HEK293 (cell line): ENCODE data around the gene SPATA2L.
"Not testable (repeated sequence)": the region's sequence is repeated elsewhere in the genome, so short reads cannot be mapped to it uniquely, and the experiment has no call there.

ENCODE experiments used
- CTCF ChIA-PET: fragments of 350-600 bp; formaldehyde crosslinking; extraction: SDS; loops from one replicate; lab custom pipeline; 2021; ENCODE audit warnings: antibody characterized with exemption; lab: Yijun Ruan, JAX
- POLR2A ChIA-PET: fragments of 300-600 bp; formaldehyde crosslinking; extraction: SDS; loops from one replicate; lab custom pipeline; 2020; ENCODE audit warnings: antibody characterized with exemption, inconsistent platforms; lab: Yijun Ruan, JAX
- H3K27ac ChIP-seq: fragments of 200-500 bp; sonication (Bioruptor generic); 2 replicates; pipeline ENCODE4 v1.5.1; 2014; ENCODE audit warnings: low read depth, low read length, control low read depth, inconsistent platforms; ENCODE audit errors: extremely low read depth
- H3K36me3 ChIP-seq, 2 experiments: fragments of 200-500 bp in 1 of 2; sonication (Bioruptor generic) in 1 of 2; 1 replicate in 1 of 2; 2 replicates in 1 of 2; pipeline ENCODE4 v1.5.1; 2014 to 2017; ENCODE audit warnings: inconsistent platforms in 2 of 2, low read length in 2 of 2; ENCODE audit not compliant: control insufficient read depth in 2 of 2, insufficient read depth in 1 of 2
- H3K4me1 ChIP-seq: fragments of 200-500 bp; sonication (Bioruptor generic); 2 replicates; pipeline ENCODE4 v1.5.1; 2014; ENCODE audit warnings: mild to moderate bottlenecking, low read length, inconsistent platforms; ENCODE audit not compliant: control insufficient read depth, insufficient read depth
- H3K4me3 ChIP-seq: 2 replicates; pipeline ENCODE4 v1.5.1; 2011; ENCODE audit warnings: low read depth, mild to moderate bottlenecking, control low read depth, low read length, moderate library complexity
- H3K9me3 ChIP-seq: fragments of 200-500 bp; sonication (Bioruptor generic); 2 replicates; pipeline ENCODE4 v1.5.1; 2014; ENCODE audit warnings: low read depth, low read length, inconsistent platforms; ENCODE audit not compliant: control insufficient read depth, insufficient read depth
- AEBP2 ChIP-seq: fragments of 450-650 bp; formaldehyde crosslinking; IDR thresholded peaks from 2 replicates; pipeline ENCODE4 v1.5.1; 2016; ENCODE audit warnings: missing biosample characterization, missing genetic modification characterization, borderline replicate concordance
- GLIS1 ChIP-seq: fragments of 450-650 bp; formaldehyde crosslinking; IDR thresholded peaks from 2 replicates; pipeline ENCODE4 v1.5.1; 2016; ENCODE audit warnings: missing biosample characterization, missing genetic modification characterization
- GLIS2 ChIP-seq: fragments of 450-650 bp; formaldehyde crosslinking; IDR thresholded peaks from 2 replicates; pipeline ENCODE4 v1.5.1; 2016; ENCODE audit warnings: missing biosample characterization, missing genetic modification characterization
- HIC1 ChIP-seq: fragments of 450-650 bp; formaldehyde crosslinking; IDR thresholded peaks from 2 replicates; pipeline ENCODE4 v1.5.1; 2016; ENCODE audit warnings: missing biosample characterization, missing genetic modification characterization
- KLF1 ChIP-seq: fragments of 450-650 bp; formaldehyde crosslinking; IDR thresholded peaks from 2 replicates; pipeline ENCODE4 v1.5.1; 2016; ENCODE audit warnings: missing biosample characterization, missing genetic modification characterization
- SCRT1 ChIP-seq: fragments of 450-650 bp; formaldehyde crosslinking; IDR thresholded peaks from 2 replicates; pipeline ENCODE4 v1.5.1; 2016; ENCODE audit warnings: missing biosample characterization, missing genetic modification characterization, borderline replicate concordance
- SCRT2 ChIP-seq: fragments of 450-650 bp; formaldehyde crosslinking; IDR thresholded peaks from 2 replicates; pipeline ENCODE4 v1.5.1; 2016; ENCODE audit warnings: missing biosample characterization, missing genetic modification characterization
- ZBTB48 ChIP-seq: fragments of 450-650 bp; formaldehyde crosslinking; IDR thresholded peaks from 2 replicates; pipeline ENCODE4 v1.5.1; 2016; ENCODE audit warnings: missing biosample characterization, missing genetic modification characterization
- ZFP3 ChIP-seq: fragments of 450-650 bp; formaldehyde crosslinking; IDR thresholded peaks from 2 replicates; pipeline ENCODE4 v1.5.1; 2016; ENCODE audit warnings: low read depth, missing biosample characterization, missing genetic modification characterization
- ZFP41 ChIP-seq: fragments of 450-650 bp; formaldehyde crosslinking; IDR thresholded peaks from 2 replicates; pipeline ENCODE4 v1.5.1; 2016; ENCODE audit warnings: missing biosample characterization, missing genetic modification characterization, borderline replicate concordance
- ZIC2 ChIP-seq: fragments of 450-650 bp; formaldehyde crosslinking; IDR thresholded peaks from 2 replicates; pipeline ENCODE4 v1.5.1; 2016; ENCODE audit warnings: missing biosample characterization, missing genetic modification characterization
- ZNF138 ChIP-seq: fragments of 450-650 bp; formaldehyde crosslinking; IDR thresholded peaks from 2 replicates; pipeline ENCODE4 v1.5.1; 2016; ENCODE audit warnings: missing biosample characterization, missing genetic modification characterization, borderline replicate concordance
- ZNF830 ChIP-seq: fragments of 450-650 bp; IDR thresholded peaks from 2 replicates; pipeline ENCODE4 v1.5.0; 2018; ENCODE audit warnings: missing biosample characterization, missing genetic modification characterization, low read depth, mild to moderate bottlenecking, moderate library complexity

Gene SPATA2L

DNA sequence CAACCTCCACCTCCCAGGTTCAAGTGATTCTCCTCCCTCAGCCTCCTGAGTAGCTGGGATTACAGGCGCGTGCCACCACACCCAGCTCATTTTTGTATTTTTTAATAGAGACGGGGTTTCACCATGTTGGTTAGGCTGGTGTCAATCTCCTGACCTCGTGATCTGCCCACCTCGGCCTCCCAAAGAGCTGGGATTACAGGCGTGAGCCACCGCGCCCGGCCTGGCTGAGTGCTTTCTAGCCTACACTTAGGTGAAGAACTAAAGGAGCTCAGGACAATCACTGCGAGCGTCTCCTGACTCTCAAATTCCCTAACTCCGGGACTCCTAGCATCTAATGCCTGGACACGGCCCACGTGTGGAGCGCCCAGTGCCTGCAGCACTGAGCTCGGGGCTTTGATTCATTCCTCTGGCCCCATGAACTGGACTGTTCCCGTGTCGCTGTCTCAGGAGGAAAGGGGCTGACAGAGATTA, 1.8 kb downstream of the SPATA2L start:
- CTCF ChIA-PET = interaction anchor here (0.6 to 2.2 kb wide), 9 partner anchors 10 to 321 kb away, joined by 3 to 12 read pairs (median 3); partner anchors contain the start of gene VPS9D1
- H3K4me3 ChIP-seq, H3K9me3 ChIP-seq, H3K27ac ChIP-seq, H3K4me1 ChIP-seq: not testable (repeated sequence)
- POLR2A ChIA-PET = interaction anchor here (0.7 to 2.5 kb wide), 12 partner anchors 9 to 222 kb away, joined by 3 to 17 read pairs (median 4); partner anchors contain the start of genes CDK10, SPG7, TCF25 and VPS9D1
- H3K36me3 ChIP-seq = peaks cover 0 to 40% of the 10 kb centered on the region in 2 experiments; a peak in 2 of 3 replicates
- 0 out of 2 replicates have a peak, but pooled peaks have one; percentile 6 for TF ChIP-seq ZNF138 (tag by site-specific recombination)

DNA sequence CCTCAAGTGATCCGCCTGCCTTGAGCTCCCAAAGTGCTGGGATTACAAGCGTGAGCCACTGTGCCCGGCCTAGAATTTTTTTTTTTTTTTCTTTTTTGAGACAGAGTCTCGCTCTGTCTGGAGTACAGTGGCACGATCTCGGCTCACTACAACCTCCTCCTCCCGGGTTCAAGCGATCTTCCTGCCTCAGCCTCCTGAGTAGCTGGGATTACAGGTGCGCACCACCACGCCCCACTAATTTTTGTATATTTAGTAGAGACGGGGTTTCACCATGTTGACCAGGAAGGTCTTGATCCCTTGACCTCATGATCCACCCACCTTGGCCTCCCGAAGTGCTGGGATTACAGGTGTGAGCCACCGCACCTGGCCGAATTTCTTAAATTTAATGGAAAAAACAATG, 2.8 kb downstream of the SPATA2L start:
- POLR2A ChIA-PET = interaction anchor here (1.0 to 2.1 kb wide), 2 partner anchors 12 to 175 kb away, joined by 5 to 12 read pairs; partner anchors contain the start of genes CDK10 and TCF25
- not testable (repeated sequence) for H3K9me3 ChIP-seq, H3K4me1 ChIP-seq, H3K4me3 ChIP-seq, H3K27ac ChIP-seq
- peaks cover 0 to 48% of the 10 kb centered on the region in 2 experiments; a peak in 2 of 3 replicates for H3K36me3 ChIP-seq
- CTCF ChIA-PET = interaction anchor here (0.8 to 2.2 kb wide), 5 partner anchors 9 to 212 kb away, joined by 3 to 12 read pairs (median 4); no protein-coding TSS in a partner anchor

DNA sequence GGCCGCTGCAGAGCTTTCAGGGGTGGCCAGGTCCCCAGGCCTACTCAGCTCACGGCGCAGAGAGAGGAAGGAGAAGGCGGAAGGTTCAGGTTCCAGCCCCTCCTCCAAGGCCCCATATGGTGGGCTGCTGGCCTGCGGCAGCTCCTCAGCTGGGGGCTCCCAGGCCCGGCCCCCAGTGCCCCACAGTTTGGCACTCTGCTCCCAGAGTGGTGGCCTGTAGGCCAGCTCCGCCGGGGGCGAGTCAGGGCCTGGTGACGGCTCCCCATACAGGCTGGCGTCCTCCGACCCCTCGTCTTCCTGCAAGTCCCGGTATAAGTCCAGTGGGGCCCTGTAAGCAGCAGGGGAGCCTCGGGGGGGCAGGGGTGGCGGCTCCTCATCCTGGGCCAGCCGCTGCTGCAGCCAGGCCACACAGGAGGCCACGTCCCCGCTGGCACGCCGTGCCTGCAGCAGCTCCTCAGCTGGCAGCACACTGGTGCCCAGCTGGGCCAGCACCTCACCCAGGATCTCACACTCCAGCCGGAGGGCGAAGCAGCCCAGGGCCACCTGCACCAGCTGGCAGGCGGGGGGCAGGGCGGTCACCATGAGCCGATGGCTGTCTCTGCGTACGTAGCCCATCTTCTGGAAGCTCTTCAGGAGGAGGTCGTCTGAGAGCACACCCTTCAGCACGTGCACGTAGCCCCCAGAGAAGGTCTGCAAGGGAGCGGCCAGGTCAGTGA, 3.7 kb downstream of the SPATA2L start:
- Histone ChIP-seq H3K9me3 (no peaks in the 10 kb centered on the region), H3K36me3 (peaks cover 0 to 55% of the 10 kb centered on the region in 2 experiments; a peak in 2 of 3 replicates), H3K4me3 (no peak overlapping the region), H3K27ac (no peak overlapping the region), H3K4me1 (peaks cover 8% of the 10 kb centered on the region)
- TF ChIP-seq ZIC2 (tag by site-specific recombination) = peak; percentile 18; the same call in 1 of the 2 replicates
- TF ChIP-seq ZFP3 (tag by site-specific recombination) = no peak
- peak; percentile 63 for TF ChIP-seq GLIS2
- peak; percentile 24; the same call in 1 of the 2 replicates for TF ChIP-seq GLIS1 (tag by site-specific recombination)
- TF ChIP-seq HIC1 = peak; percentile 38; the same call in 1 of the 2 replicates
- CTCF ChIA-PET = interaction anchor here (0.9 to 1.5 kb wide), 2 partner anchors 28 to 213 kb away, joined by 3 to 5 read pairs; no protein-coding TSS in a partner anchor
- POLR2A ChIA-PET = interaction anchor here (1.1 kb wide), 1 partner anchor 11 kb away, joined by 5 read pairs; no protein-coding TSS in a partner anchor

DNA sequence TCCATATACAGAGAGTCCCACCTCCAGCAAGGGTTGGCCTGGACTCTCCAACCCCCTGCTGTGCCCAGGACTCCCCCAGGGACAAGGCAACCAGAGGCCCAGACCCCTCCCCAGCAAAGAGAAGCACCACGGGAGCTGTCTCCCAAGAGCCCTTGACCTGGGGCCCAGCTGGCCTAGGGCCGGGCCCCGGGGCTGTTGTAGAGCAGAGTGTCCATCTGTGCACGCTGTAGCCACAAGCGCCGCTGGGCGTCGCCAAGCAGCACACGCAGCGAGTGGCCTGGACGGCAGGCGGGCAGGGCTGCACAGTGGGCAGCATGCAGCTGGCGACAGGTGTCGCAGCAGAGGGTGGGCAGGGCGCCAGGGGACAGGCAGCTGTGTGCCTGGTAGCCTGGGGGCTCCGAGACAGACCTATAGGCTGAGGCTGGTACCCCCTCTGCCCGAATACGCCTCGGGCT, 4.3 kb downstream of the SPATA2L start:
- H3K9me3 ChIP-seq = no peaks in the 10 kb centered on the region
- POLR2A ChIA-PET = interaction anchor here (1.1 kb wide), 1 partner anchor 10 kb away, joined by 5 read pairs; no protein-coding TSS in a partner anchor
- no peak overlapping the region for H3K4me3 ChIP-seq
- TF ChIP-seq SCRT1 (tag by site-specific recombination) (peak; percentile 77), SCRT2 (peak; percentile 81), ZBTB48 (tag by site-specific recombination) (no peak), AEBP2 (tag by site-specific recombination) (no peak), KLF1 (tag by site-specific recombination) (0 out of 2 replicates have a peak, but pooled peaks have one; percentile 26), GLIS1 (tag by site-specific recombination) (peak; percentile 35; the same call in 1 of the 2 replicates), ZNF830 (tag by site-specific recombination) (no peak), ZFP41 (no peak)
- TF ChIP-seq, all 188 proteins: peak for 4
- Histone ChIP-seq H3K27ac (no peak overlapping the region), H3K36me3 (peaks cover 0 to 59% of the 10 kb centered on the region in 2 experiments; a peak in 2 of 3 replicates), H3K4me1 (peaks cover 8% of the 10 kb centered on the region)
- CTCF ChIA-PET = no interaction called here
